HG03460 (cell line): Measurements from ENCODE around the gene DPP10.

ENCODE experiments used
- ATAC-seq: cut with Tn5 transposase; IDR thresholded peaks from one replicate; pipeline ENCODE4 v1.9.1; 2021; ENCODE audit not compliant: unreplicated experiment

Gene DPP10

GRCh38 chr2:114789989-114790388, 347.5 kb downstream of the DPP10 start:
- no peak for ATAC-seq

GRCh38 chr2:114797540-114797939, 355.1 kb downstream of the DPP10 start:
- no peak for ATAC-seq

GRCh38 chr2:114797942-114798341, 355.5 kb downstream of the DPP10 start:
- ATAC-seq = no peak

GRCh38 chr2:114800371-114800770, 357.9 kb downstream of the DPP10 start:
- no peak for ATAC-seq

GRCh38 chr2:114805195-114805594, 362.8 kb downstream of the DPP10 start:
- no peak for ATAC-seq

- no peak for ATAC-seq
These were observed 367.7 kb downstream of the DPP10 start for GRCh38 chr2:114810092-114810491.

GRCh38 chr2:114812261-114812660, 369.8 kb downstream of the DPP10 start:
- ATAC-seq = no peak

GRCh38 chr2:114814355-114814754, 371.9 kb downstream of the DPP10 start:
- ATAC-seq = no peak

GRCh38 chr2:114821055-114821454, 378.6 kb downstream of the DPP10 start:
- ATAC-seq = no peak

GRCh38 chr2:114843963-114844362, 401.5 kb downstream of the DPP10 start:
- ATAC-seq = no peak

- no peak for ATAC-seq
These were observed 414.8 kb downstream of the DPP10 start for GRCh38 chr2:114857196-114857595.

- ATAC-seq = no peak
These were observed 417.5 kb downstream of the DPP10 start for GRCh38 chr2:114859726-114860510.

GRCh38 chr2:114862243-114862642, 419.8 kb downstream of the DPP10 start:
- ATAC-seq = no peak

GRCh38 chr2:114864901-114865300, 422.5 kb downstream of the DPP10 start:
- no peak for ATAC-seq

GRCh38 chr2:114880046-114880445, 437.6 kb downstream of the DPP10 start:
- no peak for ATAC-seq

- no peak for ATAC-seq
These were observed 477.5 kb downstream of the DPP10 start for GRCh38 chr2:114919985-114920384.

GRCh38 chr2:114922076-114922475, 479.6 kb downstream of the DPP10 start:
- no peak for ATAC-seq

GRCh38 chr2:114925296-114926255, 483.1 kb downstream of the DPP10 start:
- ATAC-seq = no peak

- ATAC-seq = no peak
These were observed 483.9 kb downstream of the DPP10 start for GRCh38 chr2:114926303-114926702.

GRCh38 chr2:114929225-114929624, 486.8 kb downstream of the DPP10 start:
- ATAC-seq = no peak

GRCh38 chr2:114933671-114934241, 491.3 kb downstream of the DPP10 start:
- ATAC-seq = no peak

GRCh38 chr2:114935031-114935430, 492.6 kb downstream of the DPP10 start:
- no peak for ATAC-seq
